ENCODE results near the gene SNRPD1. TPM values are rescaled to one million over a fixed set of nuclear protein-coding genes. Genes with fewer than 3 reads are reported as not detected.
A peak's percentile ranks its signal among the peaks of the same experiment; 100 is the strongest.
"Not testable (repeated sequence)": the region's sequence is repeated elsewhere in the genome, so short reads cannot be mapped to it uniquely, and the experiment has no call there.

The SNRPD1 gene
- total RNA-seq, 1 experiment from 2014 or later, result 168 TPM

- DNase-seq (ENCODE audit: low read depth), result no peak
These were observed 22.6 kb downstream of the SNRPD1 start for GRCh38 chr18:21634588-21635199.

- DNase-seq (ENCODE audit: low read depth), result peak; percentile 22
These were observed 24.7 kb downstream of the SNRPD1 start for GRCh38 chr18:21636769-21637168.

- no peak for DNase-seq (ENCODE audit: low read depth)
These were observed 26.7 kb downstream of the SNRPD1 start for GRCh38 chr18:21638822-21639221.

- not testable (repeated sequence) for DNase-seq (ENCODE audit: low read depth)
These were observed 28.3 kb downstream of the SNRPD1 start for GRCh38 chr18:21640375-21640774.

GRCh38 chr18:21650311-21650710, 38.2 kb downstream of the SNRPD1 start:
- DNase-seq (ENCODE audit: low read depth), result no peak

GRCh38 chr18:21652073-21652472, 40.0 kb downstream of the SNRPD1 start:
- DNase-seq (ENCODE audit: low read depth), result no peak

GRCh38 chr18:21653361-21653760, 41.2 kb downstream of the SNRPD1 start:
- DNase-seq (ENCODE audit: low read depth), result no peak

- DNase-seq (ENCODE audit: low read depth), result peak; percentile 34
These were observed 44.3 kb downstream of the SNRPD1 start for GRCh38 chr18:21656402-21656801.

- no peak for DNase-seq (ENCODE audit: low read depth)
These were observed 48.0 kb downstream of the SNRPD1 start for GRCh38 chr18:21660078-21660477.

- DNase-seq (ENCODE audit: low read depth), result no peak
These were observed 50.5 kb downstream of the SNRPD1 start for GRCh38 chr18:21662581-21662980.

- no peak for DNase-seq (ENCODE audit: low read depth)
These were observed 51.5 kb downstream of the SNRPD1 start for GRCh38 chr18:21663578-21663977.

GRCh38 chr18:21664069-21664468, 52.0 kb downstream of the SNRPD1 start:
- DNase-seq (ENCODE audit: low read depth), result no peak

- peak; percentile 90 for DNase-seq (ENCODE audit: low read depth)
These were observed 57.7 kb downstream of the SNRPD1 start for GRCh38 chr18:21669736-21670285.

GRCh38 chr18:21672521-21673267, 60.6 kb downstream of the SNRPD1 start:
- DNase-seq (ENCODE audit: low read depth), result peak; percentile 79

GRCh38 chr18:21675354-21675753, 63.2 kb downstream of the SNRPD1 start:
- DNase-seq (ENCODE audit: low read depth), result peak; percentile 55

- no peak for DNase-seq (ENCODE audit: low read depth)
These were observed 66.7 kb downstream of the SNRPD1 start for GRCh38 chr18:21678859-21679258.

- no peak for DNase-seq (ENCODE audit: low read depth)
These were observed 68.0 kb downstream of the SNRPD1 start for GRCh38 chr18:21680161-21680560.

- DNase-seq (ENCODE audit: low read depth), result peak; percentile 33
These were observed 70.4 kb downstream of the SNRPD1 start for GRCh38 chr18:21682371-21683051.
